Globus pallidus (tissue), 1 donor: ENCODE results near the gene SERGEF.

Experiments used
- DNase-seq: peaks from one replicate; pipeline ENCODE4 v3.0.0-alpha.2; 2015; ENCODE audit warnings: low spot score

The SERGEF gene

GRCh38 chr11:17951685-17952388 is 61.0 kb downstream of the SERGEF start:
- DNase-seq = no peak

GRCh38 chr11:17950644-17951043 is 62.2 kb downstream of the SERGEF start:
- DNase-seq = no peak

- no peak for DNase-seq
Observed at GRCh38 chr11:17948296-17948695, 64.6 kb downstream of the SERGEF start.

- DNase-seq = no peak
Observed at GRCh38 chr11:17939542-17939941, 73.3 kb downstream of the SERGEF start.

GRCh38 chr11:17936790-17937189 is 76.1 kb downstream of the SERGEF start:
- DNase-seq = no peak

- no peak for DNase-seq
Observed at GRCh38 chr11:17934194-17934593, 78.7 kb downstream of the SERGEF start.

- no peak for DNase-seq
Observed at GRCh38 chr11:17933708-17934107, 79.1 kb downstream of the SERGEF start.

- no peak for DNase-seq
Observed at GRCh38 chr11:17932472-17932871, 80.4 kb downstream of the SERGEF start.

- DNase-seq = no peak
Observed at GRCh38 chr11:17931595-17931994, 81.3 kb downstream of the SERGEF start.

- DNase-seq = no peak
Observed at GRCh38 chr11:17930544-17931125, 82.2 kb downstream of the SERGEF start.

GRCh38 chr11:17929171-17929570 is 83.7 kb downstream of the SERGEF start:
- no peak for DNase-seq

GRCh38 chr11:17927681-17928343 is 85.0 kb downstream of the SERGEF start:
- DNase-seq = no peak

- no peak for DNase-seq
Observed at GRCh38 chr11:17927041-17927440, 85.8 kb downstream of the SERGEF start.

GRCh38 chr11:17924713-17925112 is 88.1 kb downstream of the SERGEF start:
- DNase-seq = no peak

GRCh38 chr11:17923217-17923616 is 89.6 kb downstream of the SERGEF start:
- DNase-seq = no peak

GRCh38 chr11:17922416-17922788 is 90.4 kb downstream of the SERGEF start:
- DNase-seq = no peak

GRCh38 chr11:17921659-17922415 is 91.0 kb downstream of the SERGEF start:
- DNase-seq = no peak

- DNase-seq = no peak
Observed at GRCh38 chr11:17918049-17918605, 94.7 kb downstream of the SERGEF start.

- no peak for DNase-seq
Observed at GRCh38 chr11:17917556-17917955, 95.3 kb downstream of the SERGEF start.

GRCh38 chr11:17915500-17916143 is 97.2 kb downstream of the SERGEF start:
- no peak for DNase-seq

- no peak for DNase-seq
Observed at GRCh38 chr11:17914957-17915356, 97.9 kb downstream of the SERGEF start.

GRCh38 chr11:17907046-17907445 is 105.8 kb downstream of the SERGEF start:
- no peak for DNase-seq
